ENCODE data around the gene MYO16. TPM values are rescaled to one million over a fixed set of nuclear protein-coding genes. Genes with fewer than 3 reads are reported as not detected.

Gene MYO16
- under 1 TPM; 0.15 to 0.38 TPM for total RNA-seq
- not detected for polyA plus RNA-seq

DNA sequence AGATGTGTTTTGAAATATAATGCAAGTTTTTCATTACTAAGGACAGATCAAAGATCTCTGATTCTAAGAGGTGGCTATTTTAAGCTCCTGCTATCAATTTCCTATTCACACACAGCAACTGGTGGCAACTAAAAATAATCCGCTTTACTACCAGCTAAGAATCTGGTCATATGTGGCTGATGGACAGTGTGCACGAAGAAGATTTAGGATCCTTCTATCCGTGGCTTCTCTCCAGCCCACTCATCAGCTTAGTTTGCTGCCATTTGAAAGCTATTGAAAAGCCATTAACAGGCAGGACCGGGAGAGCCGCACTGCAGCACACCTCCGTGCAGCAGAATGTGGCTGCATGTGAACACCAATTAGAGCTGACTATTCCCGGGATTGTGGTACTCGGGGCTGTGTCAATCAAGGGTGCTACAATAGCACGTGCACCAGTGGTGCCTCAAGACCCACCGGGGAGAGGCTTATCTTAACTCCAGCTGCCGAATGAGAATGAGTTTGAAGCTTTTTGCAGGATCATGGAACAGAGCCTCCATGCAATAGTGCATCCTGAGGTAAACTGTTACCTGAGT lies at the start of gene MYO16:
Gene MYO16, plus strand, starts transcription at position 431 of the 572 bp plus-strand sequence. CDS start 234 bp downstream, outside the sequence.
- H3K4me3 Mint-ChIP-seq, result no peak within 1 kb of the TSS
- H3K4me3 ChIP-seq (ENCODE audit: low read length), result no peak within 1 kb of the TSS
- no peak within 1 kb of the TSS for H3K27ac Mint-ChIP-seq
- H3K27me3 ChIP-seq (ENCODE audit: insufficient read depth, low read length, poor library complexity, severe bottlenecking), result no peaks in the 10 kb centered on the region
- no peak within 1 kb of the TSS for H3K27ac ChIP-seq (ENCODE audit: low read depth, low read length)
- no peaks in the 10 kb centered on the region for H3K36me3 Mint-ChIP-seq
- no peak for DNase-seq
- H3K36me3 ChIP-seq (ENCODE audit: insufficient read depth, low read length), result no peaks in the 10 kb centered on the region
- no peaks in the 10 kb centered on the region for H3K4me1 ChIP-seq (ENCODE audit: insufficient read depth, low read length)
- H3K4me1 Mint-ChIP-seq, result no peaks in the 10 kb centered on the region
- ChIA-PET CTCF (no interaction called here), POLR2A (no interaction called here)
- H3K27me3 Mint-ChIP-seq, result peaks cover 0 to under 1% of the 10 kb centered on the region in 2 donors
- H3K9me3 Mint-ChIP-seq, result peaks cover 5 to 10% (median 6%) of the 10 kb centered on the region in 5 donors
- no peaks in the 10 kb centered on the region for H3K9me3 ChIP-seq (ENCODE audit: low read length)

- Mint-ChIP-seq H3K9me3 (peaks cover 0 to 15% (median 11%) of the 10 kb centered on the region in 5 donors), H3K27ac (no peak overlapping the region)
- POLR2A ChIA-PET, result no interaction called here
Measured at GRCh38 chr13:108586826-108587225, 42.6 kb upstream of the MYO16 start.

GRCh38 chr13:108588516-108588915 lies 40.9 kb upstream of the MYO16 start:
- CTCF ChIA-PET, result no interaction called here

More at GRCh38 chr13:108586826-108587225, 42.6 kb upstream of the MYO16 start:
- DNase-seq, result no peak
- Histone ChIP-seq H3K27ac (ENCODE audit: low read depth, low read length) (no peak overlapping the region), H3K9me3 (ENCODE audit: low read length) (no peaks in the 10 kb centered on the region), H3K27me3 (ENCODE audit: insufficient read depth, low read length, poor library complexity, severe bottlenecking) (no peaks in the 10 kb centered on the region), H3K4me3 (ENCODE audit: low read length) (no peak overlapping the region), H3K36me3 (ENCODE audit: insufficient read depth, low read length) (no peaks in the 10 kb centered on the region), H3K4me1 (ENCODE audit: insufficient read depth, low read length) (no peaks in the 10 kb centered on the region)
- CTCF ChIA-PET, result no interaction called here
- no peaks in the 10 kb centered on the region for H3K4me1 Mint-ChIP-seq
- H3K4me3 Mint-ChIP-seq, result no peak overlapping the region
- H3K36me3 Mint-ChIP-seq, result no peaks in the 10 kb centered on the region
- H3K27me3 Mint-ChIP-seq, result peaks cover 0 to 11% of the 10 kb centered on the region in 2 donors

GRCh38 chr13:108594153-108594552 lies 35.3 kb upstream of the MYO16 start:
- CTCF ChIA-PET, result no interaction called here
- no peaks in the 10 kb centered on the region for H3K9me3 ChIP-seq (ENCODE audit: low read length)
- H3K27me3 ChIP-seq (ENCODE audit: insufficient read depth, low read length, poor library complexity, severe bottlenecking), result no peaks in the 10 kb centered on the region
- Mint-ChIP-seq H3K4me3 (no peak overlapping the region), H3K36me3 (no peaks in the 10 kb centered on the region), H3K9me3 (peaks cover 0 to 7% (median 0%) of the 10 kb centered on the region in 5 donors), H3K27ac (no peak overlapping the region), H3K27me3 (peaks cover 0 to 5% of the 10 kb centered on the region in 2 donors), H3K4me1 (no peaks in the 10 kb centered on the region)
- no peak overlapping the region for H3K4me3 ChIP-seq (ENCODE audit: low read length)
- no peak for DNase-seq
- POLR2A ChIA-PET, result no interaction called here
- H3K27ac ChIP-seq (ENCODE audit: low read depth, low read length), result no peak overlapping the region
- no peaks in the 10 kb centered on the region for H3K4me1 ChIP-seq (ENCODE audit: insufficient read depth, low read length)
- no peaks in the 10 kb centered on the region for H3K36me3 ChIP-seq (ENCODE audit: insufficient read depth, low read length)

More at GRCh38 chr13:108588516-108588915, 40.9 kb upstream of the MYO16 start:
- Histone ChIP-seq H3K27ac (ENCODE audit: low read depth, low read length) (no peak overlapping the region), H3K9me3 (ENCODE audit: low read length) (no peaks in the 10 kb centered on the region), H3K36me3 (ENCODE audit: insufficient read depth, low read length) (no peaks in the 10 kb centered on the region), H3K4me3 (ENCODE audit: low read length) (no peak overlapping the region), H3K4me1 (ENCODE audit: insufficient read depth, low read length) (no peaks in the 10 kb centered on the region), H3K27me3 (ENCODE audit: insufficient read depth, low read length, poor library complexity, severe bottlenecking) (no peaks in the 10 kb centered on the region)
- Mint-ChIP-seq H3K36me3 (no peaks in the 10 kb centered on the region), H3K9me3 (peaks cover 0 to 12% (median 9%) of the 10 kb centered on the region in 5 donors), H3K27me3 (peaks cover 0 to 5% of the 10 kb centered on the region in 2 donors), H3K4me1 (no peaks in the 10 kb centered on the region), H3K27ac (no peak overlapping the region), H3K4me3 (no peak overlapping the region)
- POLR2A ChIA-PET, result no interaction called here
- DNase-seq, result no peak

DNA sequence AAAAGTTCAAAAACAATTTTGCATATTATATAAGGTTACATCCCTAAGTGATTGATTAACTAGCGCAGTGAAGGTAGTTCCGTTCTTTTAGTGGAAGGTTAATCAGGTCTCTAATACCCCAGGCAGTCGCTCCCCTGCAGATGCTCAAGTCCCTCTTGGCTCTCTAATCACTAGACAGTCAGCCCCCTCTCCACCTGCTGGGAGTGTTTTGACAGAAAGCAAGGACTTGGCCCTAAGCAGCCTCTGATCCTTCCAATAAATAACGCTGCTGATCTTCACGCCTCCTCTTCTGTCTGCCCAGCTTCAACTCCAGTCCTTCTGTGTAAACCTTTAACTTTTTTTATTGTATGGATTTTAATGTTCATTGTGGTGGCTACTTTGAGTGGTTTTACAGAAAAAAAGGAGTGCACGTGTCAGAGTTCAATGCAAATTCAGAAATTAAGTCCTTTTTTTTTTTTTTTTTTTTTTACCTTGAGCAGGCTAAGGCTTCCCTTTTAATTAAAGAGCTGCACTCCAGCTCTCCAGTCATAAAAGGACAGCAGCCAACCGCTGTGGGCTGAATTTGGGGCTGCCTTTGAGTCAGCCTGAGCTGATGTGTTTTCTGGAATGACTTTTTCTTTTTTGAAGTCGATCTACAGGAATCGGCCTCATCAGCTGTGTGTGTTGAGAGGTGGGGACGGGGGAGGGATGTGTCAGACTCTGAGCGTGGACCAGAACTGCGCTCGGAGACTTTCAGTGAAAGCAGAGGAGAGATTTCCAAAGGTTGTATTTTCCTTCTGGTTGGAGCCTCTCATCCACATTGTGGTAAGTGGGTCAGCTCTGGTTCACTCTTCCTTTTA lies 33.8 kb upstream of the MYO16 start:
- Mint-ChIP-seq H3K9me3 (peaks cover 0 to 4% (median 0%) of the 10 kb centered on the region in 5 donors), H3K36me3 (no peaks in the 10 kb centered on the region), H3K4me1 (no peaks in the 10 kb centered on the region), H3K27me3 (peaks cover 0 to 1% of the 10 kb centered on the region in 2 donors), H3K27ac (no peak overlapping the region), H3K4me3 (no peak overlapping the region)
- no peak overlapping the region for H3K4me3 ChIP-seq (ENCODE audit: low read length)
- ChIA-PET POLR2A (no interaction called here), CTCF (interaction anchor here (0.9 kb wide), 1 partner anchor 13 kb away, joined by 3 read pairs; no protein-coding TSS in a partner anchor)
- H3K9me3 ChIP-seq (ENCODE audit: low read length), result no peaks in the 10 kb centered on the region
- DNase-seq, result no peak
- H3K36me3 ChIP-seq (ENCODE audit: insufficient read depth, low read length), result no peaks in the 10 kb centered on the region
- no peaks in the 10 kb centered on the region for H3K27me3 ChIP-seq (ENCODE audit: insufficient read depth, low read length, poor library complexity, severe bottlenecking)
- H3K4me1 ChIP-seq (ENCODE audit: insufficient read depth, low read length), result no peaks in the 10 kb centered on the region
- no peak overlapping the region for H3K27ac ChIP-seq (ENCODE audit: low read depth, low read length)

- H3K4me1 Mint-ChIP-seq, result no peaks in the 10 kb centered on the region
- no peak for DNase-seq
Measured at GRCh38 chr13:108597943-108598342, 31.5 kb upstream of the MYO16 start.

DNA sequence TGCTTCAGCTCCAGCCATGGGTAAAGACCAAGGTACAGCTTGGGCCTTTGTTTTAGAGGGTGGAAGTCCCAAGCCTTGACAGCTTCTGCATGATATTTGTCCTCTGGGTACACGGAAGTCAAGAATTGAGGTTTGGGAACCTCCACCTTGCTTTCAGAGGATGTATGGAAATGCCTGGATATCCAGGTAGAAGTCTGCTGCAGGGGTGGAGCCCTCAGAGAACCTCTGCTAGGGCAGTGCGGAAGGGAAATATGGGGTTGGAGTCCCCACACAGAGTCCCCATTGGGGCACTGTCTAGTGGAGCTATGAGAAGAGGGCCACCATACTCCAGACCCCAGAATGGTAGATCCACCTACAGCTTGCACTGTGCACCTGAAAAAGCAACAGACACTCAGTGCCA lies 23.0 kb upstream of the MYO16 start:
- Mint-ChIP-seq H3K4me3 (no peak overlapping the region), H3K27ac (no peak overlapping the region), H3K36me3 (peaks cover 0 to 1% (median 0%) of the 10 kb centered on the region in 3 donors), H3K4me1 (no peaks in the 10 kb centered on the region), H3K9me3 (peaks cover 7 to 23% (median 10%) of the 10 kb centered on the region in 5 donors), H3K27me3 (peaks cover 0 to 4% of the 10 kb centered on the region in 2 donors)
- H3K36me3 ChIP-seq (ENCODE audit: insufficient read depth, low read length), result no peaks in the 10 kb centered on the region
- POLR2A ChIA-PET, result no interaction called here
- H3K27me3 ChIP-seq (ENCODE audit: insufficient read depth, low read length, poor library complexity, severe bottlenecking), result no peaks in the 10 kb centered on the region
- CTCF ChIA-PET, result no interaction called here
- no peak overlapping the region for H3K4me3 ChIP-seq (ENCODE audit: low read length)
- H3K4me1 ChIP-seq (ENCODE audit: insufficient read depth, low read length), result no peaks in the 10 kb centered on the region
- no peak for DNase-seq
- no peaks in the 10 kb centered on the region for H3K9me3 ChIP-seq (ENCODE audit: low read length)
- H3K27ac ChIP-seq (ENCODE audit: low read depth, low read length), result no peak overlapping the region

More at GRCh38 chr13:108597943-108598342, 31.5 kb upstream of the MYO16 start:
- H3K27ac ChIP-seq (ENCODE audit: low read depth, low read length), result no peak overlapping the region
- no peaks in the 10 kb centered on the region for H3K27me3 ChIP-seq (ENCODE audit: insufficient read depth, low read length, poor library complexity, severe bottlenecking)
- H3K4me1 ChIP-seq (ENCODE audit: insufficient read depth, low read length), result no peaks in the 10 kb centered on the region
- no peaks in the 10 kb centered on the region for H3K27me3 Mint-ChIP-seq
- no peak overlapping the region for H3K4me3 Mint-ChIP-seq
- H3K36me3 Mint-ChIP-seq, result peaks cover 0 to 1% (median 0%) of the 10 kb centered on the region in 3 donors
- H3K27ac Mint-ChIP-seq, result no peak overlapping the region
- ChIA-PET CTCF (no interaction called here), POLR2A (no interaction called here)
- H3K36me3 ChIP-seq (ENCODE audit: insufficient read depth, low read length), result no peaks in the 10 kb centered on the region
- peaks cover under 1 to 9% (median 6%) of the 10 kb centered on the region in 5 donors for H3K9me3 Mint-ChIP-seq
- no peaks in the 10 kb centered on the region for H3K9me3 ChIP-seq (ENCODE audit: low read length)
- H3K4me3 ChIP-seq (ENCODE audit: low read length), result no peak overlapping the region

DNA sequence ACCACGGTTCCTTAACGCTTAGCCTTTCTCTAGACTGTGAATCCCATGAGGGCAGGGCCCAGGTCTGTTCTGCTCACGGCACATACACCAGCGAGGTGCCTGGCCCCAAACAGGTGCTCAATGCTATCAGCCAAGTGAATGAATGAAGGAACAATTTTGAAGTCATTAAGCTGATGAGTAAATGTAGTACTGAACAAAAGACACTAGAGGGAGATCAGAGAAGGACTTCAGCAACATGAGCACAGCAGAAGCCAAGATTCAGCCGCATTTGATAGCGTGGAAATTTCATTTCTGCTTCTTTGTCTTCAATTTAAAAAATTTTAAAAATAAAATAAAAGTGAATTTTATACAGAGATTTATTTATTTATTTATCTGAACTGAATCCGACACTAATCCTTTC lies 20.1 kb upstream of the MYO16 start:
- no peaks in the 10 kb centered on the region for H3K9me3 ChIP-seq (ENCODE audit: low read length)
- POLR2A ChIA-PET, result no interaction called here
- Mint-ChIP-seq H3K27ac (no peak overlapping the region), H3K4me1 (no peaks in the 10 kb centered on the region), H3K27me3 (peaks cover 0 to 2% of the 10 kb centered on the region in 2 donors), H3K36me3 (no peaks in the 10 kb centered on the region), H3K4me3 (no peak overlapping the region), H3K9me3 (peaks cover 5 to 15% (median 8%) of the 10 kb centered on the region in 5 donors)
- H3K4me3 ChIP-seq (ENCODE audit: low read length), result no peak overlapping the region
- H3K27me3 ChIP-seq (ENCODE audit: insufficient read depth, low read length, poor library complexity, severe bottlenecking), result no peaks in the 10 kb centered on the region
- DNase-seq, result no peak
- H3K27ac ChIP-seq (ENCODE audit: low read depth, low read length), result no peak overlapping the region
- no peaks in the 10 kb centered on the region for H3K36me3 ChIP-seq (ENCODE audit: insufficient read depth, low read length)
- CTCF ChIA-PET, result interaction anchor here (0.8 kb wide), 1 partner anchor 13 kb away, joined by 3 read pairs; no protein-coding TSS in a partner anchor
- H3K4me1 ChIP-seq (ENCODE audit: insufficient read depth, low read length), result no peaks in the 10 kb centered on the region

Data from CD8-positive, alpha-beta memory T cell (primary cell).